GM19468 (cell line): ENCODE measurements around the gene DAZAP1.
"Not testable (repeated sequence)": the region's sequence is repeated elsewhere in the genome, so short reads cannot be mapped to it uniquely, and the experiment has no call there.

ENCODE experiments used
- ATAC-seq: cut with Tn5 transposase; IDR thresholded peaks from one replicate; pipeline ENCODE4 v1.9.1; 2021; ENCODE audit warnings: mild to moderate bottlenecking, moderate library complexity, moderate number of reproducible peaks; ENCODE audit not compliant: unreplicated experiment; ENCODE audit errors: extremely low read depth

The DAZAP1 gene

DNA sequence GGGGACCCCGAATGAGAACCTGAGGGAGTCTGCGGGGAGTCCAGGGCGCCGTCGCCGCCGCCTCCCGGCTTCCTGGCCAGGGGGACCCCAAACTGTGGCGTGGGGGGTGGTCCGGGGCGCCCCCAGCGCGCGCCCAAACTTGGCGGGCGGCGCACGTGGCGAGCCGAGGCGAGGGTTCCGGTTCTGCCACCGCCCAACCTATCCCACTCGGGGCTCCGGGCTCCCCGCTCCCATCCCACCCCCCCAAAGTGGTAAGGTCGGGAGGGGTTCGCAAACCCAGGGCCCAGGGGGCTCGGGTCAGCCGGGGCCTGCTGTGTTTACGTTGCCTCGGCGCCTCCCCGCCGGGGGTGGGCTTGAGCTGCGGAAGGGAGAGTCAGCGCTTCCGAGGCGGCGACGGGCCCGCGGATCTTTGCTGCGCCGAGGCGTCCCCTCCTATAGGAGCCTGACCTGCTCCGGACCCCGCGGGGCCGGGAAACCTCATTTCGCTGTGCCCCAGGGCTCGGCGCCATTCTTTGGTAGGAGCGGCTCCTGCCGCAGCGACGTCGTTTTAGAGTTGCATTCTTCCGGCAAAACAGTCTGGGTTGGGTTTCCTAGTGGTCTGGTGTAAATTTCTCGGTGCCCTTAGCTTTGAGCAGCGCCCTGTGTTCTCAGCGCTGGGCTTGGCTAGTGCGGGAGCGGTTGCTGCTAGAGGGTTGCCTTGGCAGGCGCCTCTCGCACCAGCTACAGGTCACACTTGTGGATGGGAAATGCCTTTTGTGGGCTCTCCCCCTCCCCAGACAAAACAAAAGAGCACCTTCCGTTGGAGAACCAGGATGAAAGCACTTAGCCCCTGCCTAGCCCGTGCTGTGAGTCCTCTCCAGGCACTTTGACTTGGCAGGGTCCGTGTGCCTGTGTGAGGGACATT lies 1.2 kb downstream of the DAZAP1 start:
- no peak for ATAC-seq

DNA sequence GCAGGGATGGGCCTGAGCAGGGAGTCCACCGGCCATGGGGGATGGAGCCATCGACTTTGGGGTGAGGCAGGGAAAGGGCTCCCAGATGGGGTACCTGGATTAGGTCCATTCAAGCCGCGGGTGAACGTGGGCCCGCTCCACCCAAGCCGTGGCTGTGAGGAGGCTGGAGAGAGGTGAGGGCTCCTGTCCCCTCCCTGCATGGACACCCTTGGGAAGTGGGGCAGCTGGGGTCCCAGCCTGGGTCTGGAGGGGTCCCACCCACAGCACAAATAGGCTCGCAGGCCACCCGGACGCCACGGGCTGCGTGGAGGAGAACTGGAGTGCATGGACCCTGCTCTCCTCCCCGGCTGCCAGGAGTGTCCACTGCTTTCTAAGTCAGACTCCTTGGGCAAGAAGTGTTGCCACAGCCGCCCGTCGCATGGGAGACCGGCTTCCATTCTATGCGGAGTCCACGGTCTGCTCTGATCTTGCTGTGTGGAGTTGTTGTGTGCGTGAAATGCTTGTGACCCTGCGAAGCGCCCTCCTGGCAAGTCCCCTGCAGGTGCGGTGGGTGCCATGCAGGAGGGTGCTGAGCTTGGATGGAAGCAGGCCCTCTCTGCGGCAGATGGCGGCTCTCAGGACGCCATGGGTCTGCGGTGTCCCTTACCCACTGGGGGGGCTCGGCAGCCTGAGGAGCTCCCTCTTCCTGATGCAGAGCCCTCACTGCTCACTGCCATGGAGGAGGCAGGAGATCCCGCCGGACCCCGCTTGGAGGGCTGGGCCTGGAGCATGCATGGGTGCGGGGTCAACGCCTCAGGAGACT lies 2.0 kb downstream of the DAZAP1 start:
- no peak for ATAC-seq

DNA sequence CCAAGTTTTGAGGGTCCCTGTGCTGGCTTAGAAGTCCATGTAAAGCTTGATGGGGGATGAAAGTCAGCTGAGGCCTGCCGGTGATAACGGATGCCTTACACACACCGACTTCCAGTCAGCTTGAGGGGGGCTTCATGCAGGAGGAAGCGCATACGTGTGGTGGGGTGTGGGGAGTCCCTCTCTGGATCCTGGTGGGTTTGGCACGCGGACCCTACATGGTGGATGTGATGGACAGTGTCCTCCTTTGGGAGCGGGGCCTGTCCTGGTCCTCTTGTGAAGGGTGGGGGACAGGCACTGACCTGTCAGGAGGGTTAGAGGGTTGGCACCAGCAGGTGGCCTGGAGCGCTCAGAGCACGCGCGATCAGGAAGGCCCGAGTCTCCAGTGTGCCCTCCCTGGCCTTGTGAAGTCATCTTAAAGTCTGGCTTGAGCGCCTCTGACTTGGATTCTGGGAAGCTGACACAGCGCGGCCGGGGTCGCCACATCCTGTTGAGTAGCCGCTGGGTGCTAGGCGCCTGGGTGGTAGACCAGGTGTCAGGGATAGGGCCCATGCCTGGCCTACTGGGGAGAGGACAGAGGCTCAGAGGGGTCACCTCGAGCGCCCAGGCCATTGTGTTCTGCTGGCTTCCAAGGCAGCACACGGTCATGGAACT lies 2.9 kb downstream of the DAZAP1 start:
- ATAC-seq, result no peak

DNA sequence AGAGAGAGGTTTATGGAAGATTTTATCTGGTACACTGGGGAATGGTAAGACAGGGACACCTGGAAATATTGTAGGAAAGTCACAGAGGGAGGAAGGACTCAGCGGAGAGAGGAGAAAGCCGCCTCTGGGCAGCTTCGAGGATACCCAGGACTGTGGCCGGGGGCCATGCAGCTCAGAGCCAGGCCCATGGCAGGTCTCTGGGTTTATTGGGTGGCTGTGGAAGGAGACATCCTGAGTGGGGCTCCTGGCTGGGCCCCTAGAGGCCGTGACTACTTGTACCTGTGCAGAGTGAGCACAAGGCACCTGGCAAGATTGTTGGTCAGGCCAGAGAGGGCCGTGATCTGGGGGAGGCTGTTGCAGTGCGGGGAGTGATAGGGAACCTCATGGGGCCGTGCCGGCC lies 3.4 kb downstream of the DAZAP1 start:
- ATAC-seq, result no peak

DNA sequence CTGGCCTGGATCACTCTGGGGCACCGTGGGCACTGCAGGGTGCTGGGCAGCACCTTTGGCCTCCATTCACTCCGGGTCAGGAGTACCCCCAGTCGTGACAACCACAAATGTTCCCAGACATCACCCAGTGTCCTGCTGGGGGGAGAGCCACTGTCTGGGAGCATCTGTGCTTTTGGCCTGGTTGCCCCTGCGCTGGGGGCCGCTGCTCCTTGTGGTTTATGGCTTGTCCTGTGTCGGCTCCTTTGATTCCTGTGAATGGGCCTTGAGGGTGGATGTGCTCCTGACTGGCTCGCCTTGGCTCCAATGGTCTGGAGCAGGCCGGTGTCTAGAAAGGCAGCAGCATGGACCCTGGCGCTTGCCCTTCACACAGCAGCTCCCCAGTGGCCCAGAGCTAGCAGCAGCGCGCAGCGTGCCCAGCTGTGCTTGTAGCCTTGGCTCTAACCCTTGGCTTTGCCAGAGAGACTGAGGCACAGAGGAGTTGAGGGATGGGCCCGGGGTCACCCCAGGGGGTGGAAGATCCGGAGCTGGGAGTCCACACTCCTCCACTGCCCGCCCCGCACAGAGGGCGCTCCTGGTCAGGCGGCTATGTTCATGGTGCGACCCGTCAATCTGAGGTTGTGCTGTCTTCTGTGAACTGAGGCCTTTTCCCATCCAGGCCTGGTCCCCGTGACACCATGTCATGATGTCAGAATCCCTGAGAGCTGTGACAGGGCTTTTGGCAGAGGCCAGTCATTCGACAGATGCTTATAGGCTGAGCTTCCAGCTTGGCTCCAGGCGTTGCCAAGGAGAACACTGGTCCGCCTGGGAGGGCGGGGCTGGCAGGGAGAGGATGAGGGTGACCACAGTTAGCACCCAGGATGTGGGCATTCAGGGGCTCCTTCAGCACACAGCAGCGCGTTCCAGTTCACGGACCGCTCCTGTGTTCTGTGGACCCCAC lies 4.1 kb downstream of the DAZAP1 start:
- ATAC-seq, result no peak

DNA sequence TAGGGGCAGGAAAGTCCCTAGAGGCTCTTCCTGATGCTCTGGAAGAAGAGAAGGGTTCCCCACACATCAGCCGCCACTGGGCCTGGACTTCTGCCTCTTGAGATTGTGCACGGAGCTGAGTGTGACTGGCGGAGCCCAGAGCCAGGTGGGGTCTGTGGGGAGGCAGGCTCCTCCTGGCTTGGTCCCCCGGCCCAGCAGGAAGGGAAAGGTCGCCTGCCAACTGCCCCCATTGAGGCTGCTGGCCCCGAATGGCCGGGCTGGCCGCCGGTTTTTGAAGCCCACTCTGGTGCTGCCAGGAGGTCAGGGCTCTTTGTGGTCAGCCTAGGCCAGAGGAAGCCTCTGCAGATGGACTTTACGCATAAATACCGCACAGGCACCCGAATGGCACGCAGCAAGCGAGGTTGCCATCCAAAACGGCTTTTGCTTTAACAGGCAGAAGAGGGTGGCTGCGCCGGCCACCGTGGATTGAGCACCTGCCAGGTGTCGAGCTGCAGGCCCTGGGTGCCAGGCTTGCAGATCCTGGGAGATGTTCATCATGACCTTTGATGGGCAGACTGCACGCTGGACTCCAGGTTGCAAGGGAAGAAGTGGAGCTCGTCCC lies 5.0 kb downstream of the DAZAP1 start:
- no peak for ATAC-seq

DNA sequence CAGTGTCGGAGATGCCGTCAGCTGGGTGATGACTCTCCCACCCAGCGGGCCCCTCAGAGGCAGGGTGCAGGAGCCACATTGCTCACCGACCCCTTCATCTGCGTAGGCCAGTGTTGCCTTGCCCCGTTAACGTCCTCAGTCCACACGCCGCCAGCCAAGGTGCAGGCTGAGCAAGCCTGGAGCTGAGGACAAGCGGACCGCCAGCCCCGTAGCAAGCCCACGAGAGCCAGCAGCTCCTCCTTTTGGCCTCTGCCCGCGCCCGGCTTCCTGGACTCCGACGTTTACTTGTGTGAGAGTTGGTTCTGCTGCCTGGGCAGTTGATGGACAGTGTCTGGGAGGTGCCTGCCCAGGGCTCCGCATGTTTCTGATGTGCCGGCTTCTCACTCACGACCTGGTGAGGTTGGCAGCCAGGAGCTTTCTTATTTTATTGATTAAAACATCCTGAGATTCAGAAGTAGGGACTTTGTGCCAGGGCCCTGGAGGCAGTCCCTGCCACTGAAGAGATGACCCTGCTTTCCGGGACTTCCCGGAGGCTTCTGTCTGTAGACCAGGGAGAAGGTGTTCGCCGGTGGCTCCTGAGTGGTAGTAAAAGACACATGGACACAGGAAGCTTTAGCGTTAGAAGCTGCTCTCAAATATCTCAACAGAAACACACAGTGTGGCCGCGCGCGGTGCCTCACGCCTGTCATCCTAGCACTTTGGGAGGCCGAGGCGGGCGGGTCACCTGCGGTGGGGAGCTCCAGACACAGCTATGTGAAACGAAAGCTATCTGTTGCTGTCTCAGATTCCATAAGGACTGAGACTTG lies 5.8 kb downstream of the DAZAP1 start:
- no peak for ATAC-seq

DNA sequence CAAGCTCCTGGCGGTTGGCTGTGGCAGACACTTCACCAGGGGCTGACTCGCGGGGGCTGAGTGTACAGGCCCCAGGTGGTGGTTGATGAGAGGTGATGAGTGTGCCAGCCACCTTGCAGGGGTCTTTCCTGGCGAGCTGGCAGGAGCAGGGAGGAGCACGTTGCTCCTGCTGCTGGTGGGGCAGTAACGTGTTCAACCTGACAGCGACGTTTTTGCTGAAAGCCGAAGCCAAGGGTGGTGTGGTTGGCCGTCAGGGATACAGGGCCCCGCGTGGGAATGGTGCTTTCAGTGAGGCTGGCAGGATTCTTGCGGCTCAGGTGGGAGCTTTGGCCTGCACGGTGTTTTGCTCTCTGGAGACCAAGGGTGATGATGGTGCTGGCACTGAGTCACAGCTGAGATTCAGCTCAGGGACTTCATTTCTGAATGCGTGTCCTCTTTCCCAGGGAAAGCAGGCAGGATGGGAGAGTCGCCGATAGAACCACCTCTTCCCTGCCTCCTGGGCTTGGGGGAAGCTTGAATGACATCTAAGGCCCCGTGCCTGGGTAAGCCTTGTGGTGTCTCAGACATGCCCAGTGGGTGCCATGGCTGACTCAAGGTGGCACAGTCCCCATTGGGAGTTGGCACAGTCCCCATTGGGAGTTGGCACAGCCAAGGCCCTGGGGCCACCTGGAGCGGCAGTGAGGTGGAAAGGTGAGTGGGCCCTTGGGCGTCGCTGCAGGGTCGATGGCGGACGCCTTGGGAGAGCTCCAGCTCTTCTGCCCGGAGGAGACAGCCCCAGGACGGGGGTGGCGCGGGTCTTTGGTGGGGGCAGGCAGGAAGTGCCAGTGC lies 8.8 kb downstream of the DAZAP1 start:
- ATAC-seq, result no peak

DNA sequence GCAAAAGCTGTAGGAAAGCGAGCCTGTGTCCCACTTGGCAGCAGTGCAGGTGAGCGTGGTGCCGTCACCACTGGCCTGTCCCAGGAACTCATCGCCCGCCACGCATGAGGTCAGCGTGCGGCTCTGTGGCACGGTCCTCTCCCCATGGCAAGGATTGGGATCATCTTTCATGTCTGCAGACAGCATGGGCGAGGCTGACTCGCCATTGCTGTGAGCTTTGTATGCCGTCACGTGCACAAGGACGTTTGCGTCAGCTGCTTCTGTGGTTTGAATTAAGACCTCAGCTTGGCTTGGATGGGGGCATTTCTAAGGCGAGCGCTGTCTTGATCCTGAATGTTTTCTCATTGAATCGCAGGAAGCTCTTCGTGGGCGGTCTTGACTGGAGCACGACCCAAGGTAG lies 9.8 kb downstream of the DAZAP1 start:
- ATAC-seq, result no peak

DNA sequence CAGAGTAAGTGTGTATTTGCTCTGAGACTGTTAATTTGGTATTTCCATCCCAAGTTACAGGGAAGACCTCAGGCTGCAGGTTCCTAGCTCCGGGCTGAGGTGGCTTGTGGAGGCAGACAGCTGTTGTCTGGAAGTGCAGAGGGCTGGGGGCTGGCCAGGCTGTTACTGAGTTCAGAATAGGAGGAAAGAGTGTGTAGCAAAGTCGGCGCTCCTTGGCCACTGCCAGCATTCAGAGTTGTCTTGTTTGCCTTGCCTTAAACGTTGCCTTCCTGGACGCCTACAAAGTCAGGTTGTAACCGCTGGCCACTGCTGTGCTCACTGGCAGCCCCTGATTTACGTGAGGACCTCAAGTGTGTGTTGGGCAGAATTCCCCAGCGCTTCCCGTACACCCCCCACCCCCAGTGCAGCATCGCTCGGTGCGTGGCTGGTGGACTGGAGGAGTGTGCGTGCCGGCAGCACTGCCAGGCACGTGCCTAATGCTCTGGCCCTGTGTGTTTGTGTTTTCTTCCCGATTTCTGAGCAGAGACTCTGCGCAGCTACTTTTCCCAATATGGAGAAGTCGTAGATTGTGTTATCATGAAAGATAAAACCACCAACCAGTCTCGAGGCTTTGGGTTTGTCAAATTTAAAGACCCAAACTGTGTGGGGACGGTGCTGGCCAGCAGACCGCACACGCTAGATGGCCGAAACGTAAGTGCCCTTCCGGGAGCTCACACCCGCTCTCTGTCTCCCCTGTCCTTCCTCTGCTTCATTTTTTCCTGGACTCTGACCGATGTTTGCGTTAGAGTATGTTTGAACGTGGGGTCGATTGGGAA lies 10.5 kb downstream of the DAZAP1 start:
- no peak for ATAC-seq

DNA sequence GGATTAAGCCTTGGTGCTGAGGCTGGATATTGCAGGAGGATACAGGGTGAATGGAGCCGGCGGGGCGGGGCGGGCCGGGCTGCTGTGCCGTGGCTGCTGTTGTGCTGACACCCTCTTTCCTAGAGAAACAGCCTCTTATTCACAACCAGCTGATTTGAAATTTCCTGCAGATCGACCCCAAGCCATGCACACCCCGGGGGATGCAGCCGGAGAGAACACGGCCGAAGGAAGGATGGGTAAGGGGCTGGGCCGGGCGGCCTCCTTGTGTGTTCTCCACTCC lies 11.1 kb downstream of the DAZAP1 start:
- no peak for ATAC-seq

DNA sequence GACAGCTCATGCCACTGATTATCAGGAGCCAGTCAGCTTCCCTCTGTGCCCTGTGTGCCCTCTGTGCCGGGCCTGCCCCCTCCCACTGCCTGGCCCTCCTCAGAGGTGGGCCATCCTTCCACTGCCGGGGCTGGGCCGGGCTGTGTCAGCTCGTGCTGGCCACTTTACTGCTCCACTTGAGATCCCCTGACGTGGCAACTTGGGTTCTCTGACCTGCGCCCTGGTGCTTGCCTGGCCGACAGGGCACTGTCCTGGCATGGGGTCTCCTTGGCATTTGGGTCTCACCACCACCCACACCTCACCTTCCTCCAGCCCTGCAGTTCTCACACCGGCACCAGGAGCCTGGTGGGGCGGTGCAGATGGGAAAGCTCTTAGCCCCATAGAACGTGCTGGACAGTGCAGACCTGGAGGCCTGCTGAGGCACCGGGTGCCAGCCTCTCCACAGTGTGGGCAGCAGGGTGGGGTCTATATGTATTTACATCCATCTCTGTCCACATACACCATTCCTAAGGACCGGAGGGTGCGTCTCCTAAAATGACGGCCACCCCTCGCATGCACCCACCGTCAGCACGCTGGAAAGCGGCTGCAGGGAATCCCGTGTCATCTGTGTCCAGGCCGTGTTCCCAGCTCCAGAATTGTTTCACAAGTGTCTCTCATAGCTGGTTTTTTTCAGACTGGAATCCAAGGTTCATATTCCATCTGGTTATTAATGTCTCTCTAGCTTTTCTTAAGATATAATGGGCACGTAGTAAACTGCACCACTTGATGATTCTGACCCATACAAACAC lies 11.8 kb downstream of the DAZAP1 start:
- no peak for ATAC-seq

DNA sequence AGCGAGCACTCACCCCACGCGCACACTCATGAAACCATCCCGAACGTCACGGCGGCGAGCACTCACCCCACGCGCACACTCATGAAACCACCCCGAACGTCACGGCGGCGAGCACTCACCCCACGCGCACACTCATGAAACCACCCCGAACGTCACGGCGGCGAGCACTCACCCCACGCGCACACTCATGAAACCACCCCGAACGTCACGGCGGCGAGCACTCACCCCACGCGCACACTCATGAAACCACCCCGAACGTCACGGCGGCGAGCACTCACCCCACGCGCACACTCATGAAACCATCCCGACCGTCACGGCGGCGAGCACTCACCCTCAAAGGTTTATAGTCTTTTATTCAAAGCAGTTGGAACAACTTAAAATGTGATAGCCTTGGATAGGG lies 12.7 kb downstream of the DAZAP1 start:
- ATAC-seq, result not testable (repeated sequence)

DNA sequence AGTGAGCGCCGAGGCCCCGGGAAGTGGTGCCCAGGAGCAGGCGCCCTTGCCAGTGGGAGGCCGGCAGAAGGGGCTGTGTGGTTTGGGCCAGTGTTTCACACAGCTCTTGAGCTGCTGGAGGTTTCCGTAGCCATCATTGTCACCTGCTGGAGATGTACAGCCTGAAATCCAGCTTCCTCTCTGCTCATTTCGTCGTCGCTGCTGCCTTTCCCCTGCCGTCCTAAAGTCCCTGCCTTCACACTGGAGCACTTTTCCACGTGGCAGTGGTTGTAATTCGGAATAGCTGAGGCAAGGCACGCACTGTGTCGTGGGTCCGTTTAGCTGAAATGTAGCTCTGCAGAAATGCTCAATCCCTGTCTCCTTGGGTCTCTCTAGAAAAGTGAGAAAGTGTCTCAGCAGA lies 13.2 kb downstream of the DAZAP1 start:
- no peak for ATAC-seq

DNA sequence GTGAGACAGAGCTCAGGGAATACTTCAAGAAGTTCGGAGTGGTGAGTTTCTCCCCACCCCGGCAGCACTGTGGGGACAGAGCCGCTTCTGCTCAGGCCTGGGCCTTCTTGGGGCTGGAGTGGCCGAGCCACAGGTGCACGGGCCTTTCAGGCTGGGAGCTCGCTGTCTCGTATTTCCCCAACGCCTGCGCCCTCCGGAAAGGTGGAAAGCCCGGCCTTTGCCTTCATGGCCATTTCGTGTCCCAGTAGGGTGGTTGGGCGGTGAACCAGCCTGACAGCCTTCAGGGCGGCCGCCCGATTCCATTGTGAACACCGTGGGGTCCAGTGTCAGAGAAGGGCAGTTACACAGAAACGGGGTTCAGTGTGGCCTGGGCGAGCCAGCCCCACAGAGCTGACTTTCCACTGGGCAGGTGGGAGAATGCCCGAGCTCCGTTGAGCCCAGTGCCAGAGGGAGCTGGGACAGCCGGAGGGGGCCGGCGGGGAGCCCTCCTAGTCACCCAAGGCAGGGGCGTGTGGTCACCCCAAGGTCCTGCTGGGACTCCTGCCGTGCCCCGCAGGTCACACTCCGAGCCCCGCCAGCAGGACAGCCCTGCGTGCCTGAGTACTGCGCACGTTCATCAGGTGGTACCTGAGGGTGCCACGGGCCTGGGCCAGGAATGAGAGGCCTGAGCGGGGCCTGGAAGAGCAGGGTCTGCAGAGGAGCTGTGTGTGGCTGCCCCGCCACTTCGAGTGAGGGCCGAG lies 14.0 kb downstream of the DAZAP1 start:
- ATAC-seq, result no peak

DNA sequence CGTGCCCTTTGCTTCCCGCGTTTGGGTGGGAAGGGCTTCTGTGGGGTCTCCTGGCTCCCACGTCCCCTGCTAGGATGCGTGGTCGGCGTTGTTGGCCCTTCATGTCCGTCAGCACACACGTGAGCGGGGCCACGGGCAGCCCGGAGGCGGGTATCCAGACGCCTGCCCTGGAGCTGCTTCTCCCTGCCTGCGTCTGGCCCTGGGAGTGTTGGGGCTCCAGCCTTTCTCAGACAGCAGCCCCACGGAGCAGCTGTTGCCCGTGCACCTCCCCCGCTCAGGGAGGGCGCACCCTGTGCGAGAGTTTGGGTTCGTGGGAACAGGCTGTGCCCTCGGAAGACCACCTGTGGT lies 14.5 kb downstream of the DAZAP1 start:
- ATAC-seq, result no peak
